Neural progenitor cell (in vitro differentiated cells): ENCODE data around the gene SMG6. TPM values are rescaled to one million over a fixed set of nuclear protein-coding genes. Genes with fewer than 3 reads are reported as not detected.

Source experiments
- DNase-seq: peaks from one replicate; pipeline ENCODE4 v3.0.0-alpha.2; 2016; ENCODE audit warnings: low spot score
- H2AFZ ChIP-seq: fragments of 200-600 bp; sonication (generic); replicated peaks from 2 replicates; pipeline ENCODE4 v1.6.1; 2016; ENCODE audit warnings: antibody characterized with exemption
- H3F3A ChIP-seq: fragments of 200-600 bp; sonication (generic); 2 replicates; pipeline ENCODE4 v1.6.1; 2016; ENCODE audit warnings: antibody characterized with exemption, low read depth
- H3K27ac ChIP-seq: fragments of 200-600 bp; sonication (generic); 2 replicates; pipeline ENCODE4 v1.5.1; 2016; ENCODE audit warnings: mild to moderate bottlenecking
- H3K27me3 ChIP-seq: fragments of 200-600 bp; sonication (generic); 2 replicates; pipeline ENCODE4 v1.6.1; 2016; ENCODE audit warnings: mild to moderate bottlenecking, moderate library complexity
- H3K36me3 ChIP-seq: fragments of 200-600 bp; sonication (generic); 2 replicates; pipeline ENCODE4 v1.5.1; 2016
- H3K4me1 ChIP-seq: fragments of 200-600 bp; sonication (generic); 2 replicates; pipeline ENCODE4 v1.6.1; 2016; ENCODE audit warnings: mixed run types
- H3K4me2 ChIP-seq: fragments of 200-600 bp; sonication (generic); 2 replicates; pipeline ENCODE4 v1.6.1; 2016
- H3K4me3 ChIP-seq: fragments of 200-600 bp; sonication (generic); 2 replicates; pipeline ENCODE4 v1.5.1; 2016
- H3K79me2 ChIP-seq: fragments of 200-600 bp; sonication (generic); 2 replicates; pipeline ENCODE4 v1.6.1; 2016; ENCODE audit warnings: low read depth
- H3K9ac ChIP-seq: fragments of 200-600 bp; sonication (generic); 2 replicates; pipeline ENCODE4 v1.6.1; 2016
- H3K9me3 ChIP-seq: fragments of 200-600 bp; sonication (generic); 2 replicates; pipeline ENCODE4 v1.5.1; 2016; ENCODE audit warnings: low read depth
- H4K20me1 ChIP-seq: fragments of 200-600 bp; sonication (generic); 2 replicates; pipeline ENCODE4 v1.6.1; 2016; ENCODE audit warnings: low read depth
- H3K27ac Mint-ChIP-seq: 3 replicates; pipeline ENCODE4 v1.8.0; 2021; ENCODE audit warnings: mixed read lengths
- H3K27me3 Mint-ChIP-seq: 2 replicates; pipeline ENCODE4 v1.8.0; 2022; ENCODE audit warnings: low read depth, mild to moderate bottlenecking, inconsistent platforms, moderate library complexity, mixed read lengths; ENCODE audit not compliant: insufficient read depth
- H3K36me3 Mint-ChIP-seq: 3 replicates; pipeline ENCODE4 v1.8.0; 2021; ENCODE audit warnings: mixed read lengths
- H3K4me1 Mint-ChIP-seq: 3 replicates; pipeline ENCODE4 v1.8.0; 2021; ENCODE audit warnings: mixed read lengths
- H3K4me3 Mint-ChIP-seq: 3 replicates; pipeline ENCODE4 v1.8.0; 2021; ENCODE audit warnings: mild to moderate bottlenecking, moderate library complexity, mixed read lengths
- H3K9me3 Mint-ChIP-seq: 3 replicates; pipeline ENCODE4 v1.8.0; 2020; ENCODE audit warnings: mixed read lengths
- CTCF ChIP-seq: fragments of 200-600 bp; sonication (generic); IDR thresholded peaks from 2 replicates; pipeline ENCODE4 v1.5.1; 2017; ENCODE audit warnings: antibody characterized with exemption, mild to moderate bottlenecking
- EZH2 ChIP-seq: fragments of 200-600 bp; sonication (generic); IDR thresholded peaks from 2 replicates; pipeline ENCODE4 v1.6.1; 2017; ENCODE audit warnings: antibody characterized with exemption, mild to moderate bottlenecking, moderate library complexity
- EZH2phosphoT487 ChIP-seq: fragments of 200-600 bp; sonication (generic); IDR thresholded peaks from 2 replicates; pipeline ENCODE4 v1.6.1; 2017; ENCODE audit warnings: antibody characterized with exemption
- total RNA-seq: library from RNA; depleted of rRNA; stranded (reverse); fragments of >200 nt; gene quantifications from 2 replicates; pipeline ENCODE4 v1.2.3, GENCODE V29; 2015; ENCODE audit warnings: low replicate concordance

The SMG6 gene
- total RNA-seq, 1 donor from 2014 or later = 19.0 TPM

- Histone ChIP-seq H3K9me3 (no peaks in the 10 kb centered on the region), H3K79me2 (no peaks in the 10 kb centered on the region), H4K20me1 (peaks cover 6% of the 10 kb centered on the region), H3K4me3 (no peak overlapping the region), H3K9ac (no peak overlapping the region), H3K36me3 (no peaks in the 10 kb centered on the region), H3K27ac (no peak overlapping the region), H3F3A (no peaks in the 10 kb centered on the region), H3K4me1 (peaks cover 19% of the 10 kb centered on the region), H3K27me3 (no peaks in the 10 kb centered on the region), H3K4me2 (no peak overlapping the region), H2AFZ (no peak overlapping the region)
- TF ChIP-seq EZH2phosphoT487 (no peak), CTCF (no peak), EZH2 (no peak)
- Mint-ChIP-seq H3K27ac (no peak overlapping the region), H3K27me3 (no peaks in the 10 kb centered on the region), H3K9me3 (no peaks in the 10 kb centered on the region), H3K36me3 (peaks cover 16% of the 10 kb centered on the region), H3K4me1 (peaks cover 35% of the 10 kb centered on the region), H3K4me3 (no peak overlapping the region)
- DNase-seq = no peak
Observed at GRCh38 chr17:2089021-2089422, 214.6 kb downstream of the SMG6 start.

GRCh38 chr17:2087597-2088211 lies 215.9 kb downstream of the SMG6 start:
- Histone ChIP-seq H3K27ac (no peak overlapping the region), H3K9me3 (no peaks in the 10 kb centered on the region), H3K4me3 (no peak overlapping the region), H3K4me2 (no peak overlapping the region), H3K79me2 (no peaks in the 10 kb centered on the region), H3F3A (no peaks in the 10 kb centered on the region), H3K4me1 (peaks cover 19% of the 10 kb centered on the region), H3K36me3 (no peaks in the 10 kb centered on the region), H2AFZ (no peak overlapping the region), H4K20me1 (peaks cover 9% of the 10 kb centered on the region), H3K9ac (no peak overlapping the region), H3K27me3 (no peaks in the 10 kb centered on the region)
- no peak for TF ChIP-seq EZH2phosphoT487
- no peak for TF ChIP-seq EZH2
- no peak for TF ChIP-seq CTCF
- Mint-ChIP-seq H3K27ac (no peak overlapping the region), H3K4me3 (no peak overlapping the region), H3K27me3 (no peaks in the 10 kb centered on the region), H3K9me3 (no peaks in the 10 kb centered on the region), H3K36me3 (peaks cover 17% of the 10 kb centered on the region), H3K4me1 (peaks cover 40% of the 10 kb centered on the region)
- DNase-seq = no peak

- H3K4me1 ChIP-seq = peaks cover 17% of the 10 kb centered on the region
- peak overlapping the region; percentile 20 for H3K27ac Mint-ChIP-seq
- H3K79me2 ChIP-seq = no peaks in the 10 kb centered on the region
- H3K9me3 ChIP-seq = no peaks in the 10 kb centered on the region
- no peak for DNase-seq
- no peaks in the 10 kb centered on the region for H3K27me3 Mint-ChIP-seq
- no peak overlapping the region for H3K9ac ChIP-seq
- no peak overlapping the region for H3K4me2 ChIP-seq
- peaks cover 9% of the 10 kb centered on the region for H4K20me1 ChIP-seq
- no peak for TF ChIP-seq EZH2phosphoT487
- no peak for TF ChIP-seq EZH2
- TF ChIP-seq CTCF = no peak
- no peaks in the 10 kb centered on the region for H3K9me3 Mint-ChIP-seq
- no peak overlapping the region for H3K4me3 ChIP-seq
- H3F3A ChIP-seq = no peaks in the 10 kb centered on the region
- H3K36me3 ChIP-seq = no peaks in the 10 kb centered on the region
- H3K27me3 ChIP-seq = no peaks in the 10 kb centered on the region
- H3K4me3 Mint-ChIP-seq = no peak overlapping the region
- H2AFZ ChIP-seq = no peak overlapping the region
- H3K4me1 Mint-ChIP-seq = peaks cover 39% of the 10 kb centered on the region
- peaks cover 22% of the 10 kb centered on the region for H3K36me3 Mint-ChIP-seq
- no peak overlapping the region for H3K27ac ChIP-seq
Observed at GRCh38 chr17:2086306-2086705, 217.3 kb downstream of the SMG6 start.
